GM15510 (cell line): ENCODE measurements around the gene HSCB.

ENCODE experiments used
- POLR2A ChIP-seq: IDR thresholded peaks from 3 replicates; pipeline ENCODE4 v1.6.1; 2011; ENCODE audit warnings: borderline replicate concordance; ENCODE audit not compliant: insufficient read length; ENCODE audit errors: extremely low read depth

The HSCB gene

DNA sequence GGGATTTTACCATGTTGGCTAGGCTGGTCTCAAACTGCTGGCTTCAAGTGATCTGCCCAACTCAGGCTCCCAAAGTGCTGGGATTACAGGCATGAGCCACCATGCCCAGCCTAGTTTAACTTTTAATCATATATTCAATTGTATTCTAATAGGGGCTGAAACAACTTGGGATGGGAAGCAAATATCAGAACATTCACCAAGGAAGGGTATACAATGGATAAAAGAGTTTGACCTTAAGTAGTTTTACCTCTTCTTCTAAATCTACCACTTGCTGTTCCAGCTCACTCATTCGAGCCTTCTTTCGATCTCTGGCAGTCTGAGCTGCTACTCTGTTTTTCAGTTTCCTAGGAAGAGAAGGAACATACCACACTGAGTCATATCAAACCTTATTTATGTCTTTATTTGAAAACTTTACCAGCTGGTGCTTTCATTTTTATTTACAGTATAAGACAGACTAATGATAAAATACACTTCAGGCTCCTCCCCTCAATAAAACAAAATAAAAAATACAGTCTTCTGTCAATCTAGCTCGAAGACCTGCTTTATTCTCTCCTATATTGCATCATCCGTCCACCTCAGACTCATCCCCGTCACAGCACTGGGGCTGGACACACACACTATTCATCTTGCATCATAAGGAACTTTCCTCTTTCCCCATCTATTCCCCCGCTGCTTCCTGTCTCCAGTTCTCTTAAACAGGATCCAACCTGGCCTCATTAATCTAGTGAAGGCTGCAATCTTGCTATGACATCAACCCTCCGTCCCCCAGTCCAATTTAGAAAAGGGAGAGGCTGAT is 57.2 kb downstream of the HSCB start:
- peak; percentile 7 for TF ChIP-seq POLR2A

DNA sequence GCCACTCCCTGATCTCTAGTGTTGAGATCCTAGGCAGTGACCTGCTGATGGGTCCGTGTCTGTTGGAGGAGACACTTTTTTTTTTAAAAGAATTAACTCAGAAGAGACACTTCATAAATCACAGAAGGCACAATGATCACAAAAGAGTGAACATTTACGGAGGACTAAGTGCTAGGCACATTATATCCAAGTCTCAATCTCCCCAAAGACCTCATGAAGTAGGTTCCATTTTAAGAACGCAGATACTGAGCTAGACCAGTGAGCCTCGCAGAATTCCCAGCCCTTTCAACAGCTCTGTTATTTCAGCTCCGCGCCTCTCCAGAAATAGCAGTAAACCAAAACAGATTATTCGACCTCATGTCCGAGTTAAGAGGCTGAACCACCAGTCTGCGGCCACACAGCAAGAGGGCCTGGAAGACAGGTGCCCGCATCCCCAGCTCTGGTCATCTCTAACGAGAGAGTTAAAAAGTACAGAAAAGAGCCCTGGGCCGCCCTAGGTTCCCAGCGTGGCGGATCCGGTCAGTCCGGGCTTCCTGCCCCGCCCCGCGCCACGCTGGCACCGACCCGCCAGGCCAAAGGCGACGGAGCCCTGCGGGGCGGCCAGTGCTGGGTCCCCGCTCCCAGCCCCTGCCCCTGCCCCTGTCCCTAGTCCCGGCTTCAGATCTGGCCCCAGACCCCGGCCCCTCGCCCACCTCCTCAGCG is 57.9 kb downstream of the HSCB start:
- no peak for TF ChIP-seq POLR2A

DNA sequence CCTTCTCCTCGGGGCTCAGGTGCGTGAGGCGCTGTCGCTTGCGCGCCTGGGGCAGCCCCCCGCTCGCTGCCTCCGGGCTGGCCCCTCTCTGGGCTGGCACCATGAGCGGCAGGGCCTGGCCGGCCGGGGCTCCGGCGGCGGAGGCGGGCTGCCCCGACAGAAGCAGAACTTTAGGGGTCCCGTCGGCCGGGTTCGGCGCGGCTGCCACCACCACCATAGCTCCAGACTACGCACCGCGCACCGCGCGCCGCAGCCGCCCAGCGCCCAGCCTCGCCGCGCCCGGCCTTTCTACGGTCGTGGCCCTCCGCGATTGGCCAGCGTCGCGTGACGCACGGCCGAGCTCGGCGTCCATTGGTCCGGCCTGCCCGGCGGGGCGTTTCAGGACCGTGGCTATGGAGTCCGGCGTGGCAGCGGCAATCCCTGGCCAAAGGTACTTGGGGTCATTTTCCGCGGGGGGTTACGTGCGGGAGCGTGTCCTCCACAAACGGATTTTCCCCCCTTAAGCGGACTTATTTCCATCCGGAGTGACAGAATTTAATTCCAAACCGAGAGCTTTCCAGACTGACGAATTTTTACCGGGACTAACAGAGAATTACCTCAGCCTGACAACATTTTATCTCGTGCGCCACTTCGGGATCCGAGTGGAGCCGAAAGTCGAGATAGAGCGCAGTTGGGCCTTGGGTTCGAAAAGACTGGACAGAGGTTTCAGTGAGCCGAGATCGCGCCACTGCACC is 58.6 kb downstream of the HSCB start, which contains the start of gene XBP1:
Gene XBP1 (minus strand): TSS at position 262 of the 734 bp plus-strand sequence.
- peak; percentile 98 for TF ChIP-seq POLR2A

DNA sequence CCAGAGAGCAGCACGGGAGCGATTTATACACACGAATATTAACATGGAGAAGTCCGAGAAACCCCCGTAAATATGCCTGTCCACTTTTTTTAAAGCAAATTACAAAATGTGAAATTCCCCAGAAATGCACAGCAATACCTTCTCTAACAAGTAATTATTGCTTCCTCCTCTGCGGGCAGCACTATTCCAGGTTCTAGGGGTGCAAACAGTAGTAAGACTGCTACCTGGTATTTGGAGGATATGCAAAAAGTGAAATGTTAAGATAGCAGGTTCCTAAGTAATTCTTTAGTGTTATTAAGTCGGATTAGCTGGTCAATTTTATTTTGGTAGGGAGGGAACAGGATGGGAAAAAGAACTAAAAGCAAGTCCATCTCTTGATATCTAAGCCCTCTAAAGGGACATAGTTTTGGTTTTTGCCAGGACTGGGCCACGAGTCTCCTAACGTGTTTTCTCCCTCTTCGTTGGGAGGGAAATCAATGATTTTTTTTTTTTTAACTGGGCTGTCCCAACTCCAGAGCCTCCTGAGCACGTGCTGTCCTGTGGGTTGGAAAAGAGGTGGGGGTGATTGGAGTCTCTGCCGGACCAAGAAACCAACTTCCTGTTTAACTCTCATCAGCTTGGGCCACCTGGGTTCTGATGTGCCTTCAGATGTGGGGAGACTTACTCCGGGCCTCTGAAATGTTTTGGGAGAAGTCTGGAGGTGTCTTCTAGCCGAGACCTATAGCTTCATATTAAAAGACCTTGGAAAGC is 60.2 kb downstream of the HSCB start:
- TF ChIP-seq POLR2A, result no peak

DNA sequence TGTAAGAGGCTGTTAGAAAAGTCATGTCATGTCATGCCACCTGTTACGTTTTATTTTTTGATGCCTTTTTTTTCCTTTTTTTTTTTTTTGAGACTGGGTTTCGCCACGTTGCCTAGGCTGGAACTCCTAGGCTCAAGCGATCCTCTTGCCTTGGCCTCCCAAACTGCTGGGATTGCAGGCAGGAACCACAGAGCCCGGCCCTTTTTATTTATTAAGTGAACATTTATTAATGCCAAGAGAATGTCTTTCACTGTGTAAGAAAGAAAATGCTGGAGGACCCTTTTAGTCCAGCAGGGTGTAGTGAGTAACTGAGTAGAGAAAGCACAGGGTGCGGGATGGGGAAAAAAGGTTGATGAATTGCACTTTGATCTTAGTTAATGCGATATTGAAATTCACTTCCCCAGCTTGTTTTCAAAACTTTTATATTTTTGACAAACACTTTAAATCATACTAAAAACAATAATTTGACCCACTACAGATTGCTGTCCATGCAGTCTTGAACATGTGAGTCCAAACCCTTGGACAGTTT is 60.8 kb downstream of the HSCB start:
- no peak for TF ChIP-seq POLR2A
